GM19023 (cell line): ENCODE results near the gene ZNF77.
A peak's percentile ranks its signal among the peaks of the same experiment; 100 is the strongest.
"Not testable (repeated sequence)": the region's sequence is repeated elsewhere in the genome, so short reads cannot be mapped to it uniquely, and the experiment has no call there.

Experiments used
- ATAC-seq: cut with Tn5 transposase; IDR thresholded peaks from one replicate; pipeline ENCODE4 v1.9.1; 2021; ENCODE audit warnings: mild to moderate bottlenecking, moderate library complexity; ENCODE audit not compliant: unreplicated experiment

Gene ZNF77

DNA sequence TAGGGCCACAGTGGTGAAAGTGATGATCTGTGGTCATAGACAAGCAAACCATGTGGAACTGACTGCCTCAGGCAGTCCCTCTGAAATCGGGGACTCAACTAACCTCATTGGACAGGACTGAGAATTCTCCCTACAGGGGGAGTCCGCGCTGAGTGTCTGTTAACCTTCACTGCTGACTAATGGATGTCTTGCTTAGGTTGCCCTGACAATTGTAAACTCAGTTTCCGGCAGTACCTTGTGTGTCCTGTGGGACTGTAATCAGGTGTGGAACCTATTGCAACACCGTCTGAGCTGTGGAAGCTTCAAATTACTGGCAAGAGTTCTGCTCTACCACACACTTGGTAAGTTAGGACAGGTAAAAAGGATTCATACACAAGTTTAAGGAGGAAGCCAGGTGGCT is 21.8 kb downstream of the ZNF77 start:
- no peak for ATAC-seq

DNA sequence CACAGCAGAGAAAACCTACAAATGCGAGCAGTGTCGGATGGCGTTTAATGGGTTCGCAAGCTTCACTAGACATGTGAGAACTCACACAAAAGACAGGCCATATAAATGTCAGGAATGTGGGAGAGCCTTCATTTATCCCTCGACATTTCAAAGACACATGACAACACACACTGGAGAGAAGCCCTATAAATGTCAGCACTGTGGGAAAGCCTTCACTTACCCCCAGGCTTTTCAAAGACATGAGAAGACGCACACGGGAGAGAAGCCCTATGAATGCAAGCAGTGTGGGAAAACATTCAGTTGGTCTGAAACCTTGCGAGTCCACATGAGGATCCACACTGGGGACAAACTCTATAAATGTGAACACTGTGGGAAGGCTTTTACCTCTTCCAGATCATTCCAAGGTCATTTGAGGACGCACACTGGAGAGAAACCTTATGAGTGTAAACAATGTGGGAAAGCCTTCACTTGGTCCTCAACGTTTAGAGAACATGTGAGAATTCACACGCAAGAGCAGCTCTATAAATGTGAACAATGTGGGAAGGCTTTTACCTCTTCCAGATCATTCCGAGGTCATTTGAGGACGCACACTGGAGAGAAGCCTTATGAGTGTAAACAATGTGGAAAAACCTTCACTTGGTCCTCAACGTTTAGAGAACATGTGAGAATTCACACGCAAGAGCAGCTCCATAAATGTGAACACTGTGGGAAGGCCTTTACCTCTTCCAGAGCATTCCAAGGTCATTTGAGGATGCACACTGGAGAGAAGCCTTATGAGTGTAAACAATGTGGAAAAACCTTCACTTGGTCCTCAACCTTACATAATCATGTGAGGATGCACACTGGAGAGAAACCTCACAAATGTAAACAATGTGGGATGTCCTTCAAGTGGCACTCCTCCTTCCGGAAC is 27.2 kb downstream of the ZNF77 start:
- no peak for ATAC-seq

DNA sequence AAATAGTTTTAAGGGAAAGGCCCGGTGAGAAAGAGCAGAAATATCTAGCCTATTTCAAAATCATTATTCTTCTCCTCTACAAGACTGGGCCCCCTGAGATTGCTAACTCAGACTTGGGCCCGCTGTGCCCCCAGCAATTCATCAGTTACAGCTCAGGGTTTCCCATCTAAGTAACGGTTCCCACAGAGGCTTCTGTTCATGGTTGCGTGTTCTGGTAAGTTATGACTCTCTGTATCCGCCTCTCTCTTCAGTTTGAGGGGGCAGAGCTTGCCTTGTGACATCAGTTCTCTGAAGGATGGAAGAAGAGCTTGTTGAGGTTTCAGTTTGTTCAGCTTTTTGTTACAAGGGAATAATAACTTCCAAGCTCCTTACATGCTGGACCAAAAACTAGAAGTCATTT is 32.5 kb downstream of the ZNF77 start:
- no peak for ATAC-seq

DNA sequence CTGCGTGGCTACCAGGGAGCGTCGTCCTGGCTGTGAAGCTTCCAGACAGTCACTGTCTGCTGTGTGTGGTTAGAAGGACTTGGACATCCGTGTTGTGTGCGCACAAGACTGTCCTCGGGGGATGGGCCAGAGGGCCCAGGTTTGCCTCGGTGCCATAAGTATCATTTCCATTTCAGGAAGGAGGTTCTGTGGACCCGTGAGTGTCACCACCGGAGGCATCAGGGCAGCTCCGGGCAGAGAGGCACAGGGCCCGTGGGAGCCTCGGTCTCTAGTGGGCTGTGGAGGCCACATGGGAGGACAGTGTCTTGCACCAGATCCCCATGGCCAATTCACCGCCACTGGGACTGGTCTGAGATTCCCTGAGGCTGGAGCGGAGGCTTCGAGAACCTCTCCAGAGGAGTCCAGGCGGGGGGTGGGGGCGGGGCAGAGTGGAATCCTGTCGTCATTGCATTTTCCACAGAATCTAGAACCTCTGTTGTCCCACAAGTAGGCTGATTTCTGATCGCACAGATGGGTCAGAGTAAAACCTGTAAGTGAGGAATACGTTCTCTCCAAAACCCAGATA is 38.1 kb downstream of the ZNF77 start:
- ATAC-seq: no peak

DNA sequence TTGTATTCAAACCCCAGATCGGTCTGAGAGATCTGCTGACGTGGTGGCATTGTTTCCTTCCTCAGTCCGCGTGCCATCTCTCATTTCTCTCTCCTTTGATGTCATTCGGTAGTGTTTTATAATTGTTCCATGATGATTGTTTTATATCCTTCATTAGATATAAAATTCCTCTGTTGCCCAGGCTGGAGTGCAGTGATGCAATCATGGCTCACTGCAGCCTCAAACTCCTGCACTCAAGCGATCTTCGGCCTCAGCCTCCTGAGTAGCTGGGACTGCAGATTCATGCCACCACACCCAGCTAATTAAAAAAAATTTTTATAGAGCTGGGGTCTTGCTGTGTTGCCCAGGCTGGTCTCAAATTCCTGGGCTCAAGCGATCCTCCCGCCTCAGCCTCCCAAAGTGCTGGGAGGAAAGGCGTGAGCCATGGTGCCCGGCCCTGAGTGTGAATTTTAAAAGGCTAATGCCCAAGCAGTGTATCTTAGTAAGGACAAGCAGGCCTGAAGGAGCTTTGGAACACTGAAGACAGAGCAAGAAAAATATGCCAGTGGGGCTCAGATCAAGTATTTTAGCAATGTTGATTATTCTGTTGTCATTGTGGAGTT is 38.8 kb downstream of the ZNF77 start:
- ATAC-seq: no peak

DNA sequence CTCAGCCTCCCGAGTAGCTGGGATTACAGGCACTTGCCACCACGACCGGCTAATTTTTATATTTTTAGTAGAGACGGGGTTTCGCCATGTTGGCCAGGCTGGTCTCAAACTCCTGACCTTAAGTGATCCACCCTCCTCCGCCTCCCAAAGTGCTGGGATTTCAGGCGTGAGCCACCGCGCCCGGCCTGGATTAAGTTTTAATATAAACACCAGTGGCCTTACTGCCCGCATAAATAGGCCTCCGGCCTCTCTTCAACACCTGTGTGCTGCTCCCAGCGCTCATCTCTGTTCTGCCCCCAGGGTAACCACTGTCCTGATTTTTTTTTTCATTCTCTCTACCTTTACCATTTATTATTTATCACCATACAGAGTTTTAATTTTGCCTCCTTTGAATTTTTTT is 41.4 kb downstream of the ZNF77 start:
- ATAC-seq: not testable (repeated sequence)

DNA sequence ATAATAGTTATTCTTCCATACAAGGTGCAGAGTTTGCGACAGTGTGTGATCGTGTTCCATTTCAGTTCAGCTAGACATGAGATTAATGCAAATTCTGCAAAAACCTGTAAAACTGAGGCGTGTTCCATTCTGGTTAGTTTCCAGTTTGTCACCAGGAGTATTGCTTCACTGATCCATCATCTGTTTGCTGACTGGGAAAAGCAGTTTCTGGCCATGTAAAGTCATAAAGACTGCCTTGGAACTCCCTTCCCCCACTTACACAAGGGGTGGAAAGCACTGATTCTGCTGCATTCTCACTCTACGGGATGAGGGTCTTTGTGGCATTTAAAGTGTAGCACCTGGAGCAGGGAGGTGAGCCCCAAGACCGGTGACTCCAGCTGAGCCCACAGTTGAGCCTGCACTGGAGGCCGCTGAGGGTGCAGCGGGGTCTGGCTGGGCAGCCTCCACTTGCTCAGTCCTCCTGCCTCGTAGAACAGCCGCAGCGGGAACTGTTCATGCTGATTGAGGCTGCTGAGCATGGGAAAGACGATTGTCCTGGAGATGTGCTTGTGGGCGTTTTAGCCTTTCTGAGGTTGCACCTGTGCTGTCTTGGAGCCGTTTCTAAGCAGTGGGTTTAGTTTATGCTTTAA is 42.1 kb downstream of the ZNF77 start:
- no peak for ATAC-seq

DNA sequence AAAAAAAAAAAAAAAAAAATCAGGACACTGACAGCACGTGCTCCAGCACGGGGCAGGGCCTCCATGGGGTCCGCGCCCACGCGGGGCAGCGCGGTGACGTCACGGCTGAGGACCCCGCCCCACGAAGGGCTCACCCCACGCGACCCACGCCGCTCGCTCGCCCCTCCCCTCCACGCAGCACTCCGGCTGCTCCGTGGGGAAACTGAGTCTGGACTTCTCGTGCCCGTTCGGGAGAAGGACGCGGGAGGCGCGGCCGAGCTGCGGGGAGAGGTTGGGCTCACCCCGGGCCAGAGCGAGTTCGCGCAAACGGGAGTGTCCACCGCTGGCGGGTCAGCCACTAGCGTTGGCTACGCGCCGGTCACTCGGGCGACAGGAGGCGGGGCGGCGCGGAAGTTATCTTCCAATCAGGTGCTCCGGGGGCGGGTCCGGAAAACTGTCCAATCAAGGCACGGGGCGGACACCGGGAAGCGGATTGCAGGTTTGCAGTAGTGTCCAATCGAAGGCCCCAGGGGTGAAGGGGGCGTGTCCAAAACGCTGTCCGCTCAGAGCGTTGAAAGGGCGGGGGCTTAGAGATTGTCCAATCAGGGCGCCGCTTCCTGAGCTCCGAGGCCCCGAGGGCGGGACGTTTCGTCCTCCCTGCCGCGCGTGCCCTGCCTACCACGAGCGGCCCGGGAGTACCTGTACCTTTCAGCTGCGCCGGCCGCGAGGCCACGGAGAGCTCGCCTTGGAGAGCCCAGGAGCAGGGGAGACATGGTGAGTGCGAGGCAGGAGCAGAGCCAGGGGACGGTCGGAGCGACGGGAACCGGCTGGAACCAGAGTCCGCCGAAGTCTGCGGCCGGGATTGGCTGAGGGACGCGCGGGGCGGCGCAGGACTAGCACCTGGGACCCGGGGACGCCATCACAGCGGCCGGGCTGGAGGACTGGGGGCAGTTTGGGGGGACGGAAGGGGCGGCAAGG is 44.2 kb downstream of the ZNF77 start, which contains the start of gene ZNF57:
Gene ZNF57 (plus strand): TSS at position 633 of the 957 bp plus-strand sequence. CDS start 118 bp downstream, at position 751.
- ATAC-seq: peak; percentile 93

DNA sequence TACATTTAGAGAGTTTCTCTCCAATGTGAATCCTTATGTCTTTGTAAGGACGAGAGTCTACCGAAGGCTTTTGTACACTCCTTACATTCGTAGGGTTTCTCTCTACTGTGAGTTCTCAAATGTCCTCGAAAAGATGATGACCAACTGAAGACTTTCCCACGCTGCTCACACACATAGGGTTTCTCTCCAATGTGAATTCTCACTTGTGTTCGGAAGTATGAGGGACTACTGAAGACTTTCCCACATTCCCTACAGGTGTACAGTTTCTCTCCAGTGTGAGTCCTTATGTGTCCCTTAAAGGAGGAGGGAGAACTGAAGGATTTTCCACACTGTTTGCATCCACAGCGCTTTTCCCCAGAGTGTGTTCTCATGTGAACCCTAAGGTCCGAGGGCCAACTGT is 48.1 kb downstream of the ZNF77 start:
- no peak for ATAC-seq

DNA sequence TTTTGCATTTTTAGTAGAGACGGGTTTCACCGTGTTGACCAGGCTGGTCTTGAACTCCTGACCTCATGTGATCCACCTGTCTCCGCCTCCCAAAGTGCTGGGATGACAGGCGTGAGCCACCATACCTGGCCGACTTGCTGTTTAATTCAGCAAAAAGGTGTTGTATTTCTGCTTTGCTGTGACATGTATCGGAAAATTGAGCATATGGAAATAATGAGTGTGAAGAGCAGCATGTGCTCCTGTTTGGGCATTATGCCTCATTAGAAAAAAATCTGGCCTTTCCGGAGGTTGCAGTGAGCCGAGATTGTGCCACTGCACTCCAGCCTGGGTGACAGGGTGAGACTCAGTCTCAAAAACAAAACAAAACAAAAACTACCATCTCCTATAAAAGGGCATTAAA is 54.2 kb downstream of the ZNF77 start:
- ATAC-seq: not testable (repeated sequence)

DNA sequence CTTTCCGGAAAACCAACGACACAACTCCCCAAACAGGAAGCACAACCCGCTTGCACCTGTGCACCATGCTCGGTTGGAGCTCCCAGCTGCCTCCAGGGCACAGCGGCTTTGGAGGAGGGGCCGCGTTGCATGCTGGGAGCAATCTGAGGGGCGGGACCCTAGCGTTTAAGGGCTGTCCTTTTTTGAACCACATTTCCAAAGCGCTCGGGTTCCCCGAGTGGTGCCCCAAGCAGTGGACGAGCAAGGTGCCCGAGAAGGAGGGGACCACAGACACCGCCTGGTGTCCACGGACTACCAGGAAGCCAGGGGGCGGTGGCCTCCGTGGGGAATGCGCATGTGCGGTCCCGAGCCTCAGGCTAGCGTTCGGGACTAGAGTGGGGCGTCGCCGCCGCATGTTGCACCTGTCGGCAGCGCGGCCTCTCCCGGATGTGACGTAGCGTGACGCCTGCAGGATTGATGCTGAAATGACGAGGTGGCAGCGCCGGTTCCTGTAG is 56.0 kb downstream of the ZNF77 start:
- no peak for ATAC-seq

DNA sequence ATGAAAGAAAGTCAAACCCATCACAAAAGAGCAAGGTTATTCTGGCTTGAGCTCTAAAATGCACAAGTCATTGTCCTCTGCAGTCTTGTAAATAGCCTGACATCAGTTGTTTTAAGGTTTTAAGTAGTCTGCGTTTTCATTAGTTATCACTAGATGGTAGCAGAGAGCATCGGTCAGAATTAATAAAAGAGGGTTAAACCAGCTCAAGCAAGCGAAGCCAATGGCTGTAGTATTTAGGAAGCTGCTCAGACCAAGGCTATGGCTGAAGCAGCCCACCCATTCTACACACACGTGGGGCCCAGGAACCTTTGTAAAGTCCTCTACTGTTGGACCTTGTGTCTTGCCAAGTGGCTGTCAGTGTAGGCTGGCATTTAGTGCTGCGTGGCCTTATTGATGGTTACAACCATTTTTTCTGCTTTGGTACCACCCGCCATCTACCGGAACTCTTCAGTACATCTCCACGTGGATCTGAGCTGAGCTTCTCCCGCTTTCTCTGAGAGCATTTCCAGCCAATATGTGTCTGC is 57.3 kb downstream of the ZNF77 start:
- no peak for ATAC-seq

DNA sequence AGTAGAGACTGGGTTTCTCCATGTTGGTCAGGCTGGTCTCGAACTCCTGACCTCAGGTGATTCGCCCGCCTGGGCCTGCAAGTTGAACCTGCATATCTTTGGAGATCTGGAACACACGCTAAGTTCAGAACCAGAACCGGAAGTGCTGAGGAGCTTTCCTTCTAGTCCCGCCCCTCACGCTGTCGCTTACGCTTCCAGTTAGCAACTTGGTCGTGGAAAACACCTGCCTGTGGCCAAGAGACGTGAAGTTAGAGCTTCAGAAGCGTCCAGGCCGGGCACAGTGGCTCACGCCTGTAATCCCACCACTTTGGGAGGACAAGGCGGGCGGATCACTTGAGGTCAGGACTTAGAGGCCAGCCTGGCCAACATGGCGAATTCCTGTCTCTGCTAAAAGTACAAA is 59.0 kb downstream of the ZNF77 start:
- ATAC-seq: no peak

DNA sequence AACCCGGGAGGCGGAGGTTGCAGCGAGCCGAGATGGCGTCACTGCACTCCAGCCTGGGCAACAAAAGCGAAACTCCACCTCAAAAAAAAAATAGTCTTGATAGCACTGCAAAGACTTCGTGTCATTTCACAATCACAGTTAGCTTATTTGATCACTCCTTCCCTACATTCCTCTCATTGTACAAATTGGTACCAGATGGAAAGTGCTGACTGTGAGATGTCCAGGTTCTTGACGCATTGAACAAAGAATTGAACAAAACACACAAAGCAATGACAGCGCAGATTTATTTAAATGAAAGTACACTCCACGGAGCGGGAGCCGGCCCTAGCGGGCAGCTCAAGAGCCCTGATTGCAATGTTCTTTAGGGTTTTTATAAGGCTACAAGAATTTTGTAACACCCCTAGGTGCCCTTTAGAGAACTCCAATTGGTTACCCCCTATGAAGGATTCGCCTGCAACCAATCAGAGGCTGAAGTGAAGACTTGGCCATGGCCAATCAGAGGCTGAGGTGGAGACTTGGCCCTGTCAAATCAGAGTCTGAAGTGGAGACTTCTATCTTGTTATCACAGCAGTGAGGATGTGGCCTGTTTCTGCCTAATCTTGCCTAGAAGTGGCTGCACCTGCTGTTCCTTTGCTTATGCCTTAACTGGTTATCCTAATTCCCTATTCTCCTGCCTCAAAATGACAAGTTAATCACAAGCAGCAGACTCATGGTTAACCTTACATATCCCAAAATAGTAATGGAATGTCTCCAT is 60.9 kb downstream of the ZNF77 start:
- ATAC-seq: no peak
